Endothelial cell of umbilical vein (primary cell): ENCODE data around the gene SFMBT2. TPM values are rescaled to one million over a fixed set of nuclear protein-coding genes. Genes with fewer than 3 reads are reported as not detected.

ENCODE experiments used
- BruUV-seq: library from RNA; stranded (reverse); fragments of 400-500 nt; replicated peaks from 2 replicates; lab custom pipeline; 2021; lab: Mats Ljungman, UMichigan
- CTCF ChIA-PET: fragments of 300-600, 350-600 bp; sonication (Branson Sonifier 250); formaldehyde crosslinking; loops from one replicate; lab custom pipeline; 2021; ENCODE audit warnings: antibody characterized with exemption, inconsistent platforms; lab: Charles Lee
- POLR2A ChIA-PET: fragments of 300-600, 350-600 bp; sonication (Branson Sonifier 250); formaldehyde crosslinking; loops from one replicate; lab custom pipeline; 2021; ENCODE audit warnings: antibody characterized with exemption, inconsistent platforms; lab: Charles Lee
- DNase-seq: peaks from one replicate; pipeline ENCODE4 v3.0.0-alpha.2; 2011; ENCODE audit warnings: low read depth, low spot score
- FAIRE-seq: peaks from 2 replicates; lab custom pipeline; 2011; peaks lifted over from hg19 to GRCh38; lab: Jason Lieb, UNC
- H2AFZ ChIP-seq: 2 replicates; pipeline ENCODE4 v1.6.0; 2012; ENCODE audit warnings: low read depth, low read length, control low read depth, inconsistent platforms
- H3K27ac ChIP-seq: 2 replicates; pipeline ENCODE4 v1.5.1; 2011; ENCODE audit warnings: low read depth, mild to moderate bottlenecking, control low read depth, low read length, moderate library complexity; ENCODE audit not compliant: insufficient read depth
- H3K27me3 ChIP-seq, 2 experiments: 2 replicates each; pipeline versions ENCODE4 v1.6.0 to v1.6.1; 2011; ENCODE audit warnings: low read length in 2 of 2, mixed read lengths in 1 of 2; ENCODE audit not compliant: control insufficient read depth in 2 of 2, insufficient read depth in 2 of 2
- H3K36me3 ChIP-seq, 2 experiments: 2 replicates in 1 of 2; 3 replicates in 1 of 2; pipeline ENCODE4 v1.5.1; 2011; ENCODE audit warnings: low read length in 2 of 2, mild to moderate bottlenecking in 1 of 2, moderate library complexity in 1 of 2; ENCODE audit not compliant: control insufficient read depth in 2 of 2, insufficient read depth in 2 of 2; ENCODE audit errors: extremely low read depth in 1 of 2
- H3K4me1 ChIP-seq: 3 replicates; pipeline ENCODE4 v1.5.1; 2011; ENCODE audit warnings: mild to moderate bottlenecking, low read length; ENCODE audit not compliant: control insufficient read depth, insufficient read depth; ENCODE audit errors: extremely low read depth
- H3K4me2 ChIP-seq: 2 replicates; pipeline ENCODE4 v1.6.1; 2011; ENCODE audit warnings: low read length, control low read depth, mixed read lengths; ENCODE audit not compliant: insufficient read depth
- H3K4me3 ChIP-seq, 3 experiments: fragments of 200-600 bp in 1 of 3; sonication (generic), shearing (Covaris generic) in 1 of 3; replicated peaks in 1 of 3; 2 replicates each; pipeline ENCODE4 v1.5.1; 2011 to 2016; ENCODE audit warnings: control low read depth in 3 of 3, low read length in 3 of 3, mild to moderate bottlenecking in 2 of 3, inconsistent platforms in 1 of 3, low read depth in 1 of 3, moderate library complexity in 1 of 3; ENCODE audit not compliant: insufficient read depth in 1 of 3
- H3K79me2 ChIP-seq: 2 replicates; pipeline ENCODE4 v1.6.0; 2012; ENCODE audit warnings: low read length, inconsistent platforms; ENCODE audit not compliant: control insufficient read depth, insufficient read depth
- H3K9ac ChIP-seq: replicated peaks from 2 replicates; pipeline ENCODE3; 2011; ENCODE audit warnings: low read length, control low read depth; ENCODE audit not compliant: insufficient read depth; ENCODE audit errors: extremely low read depth
- H3K9me1 ChIP-seq: replicated peaks from 3 replicates; pipeline ENCODE4 v1.6.0; 2011; ENCODE audit warnings: mild to moderate bottlenecking, low read length; ENCODE audit not compliant: control insufficient read depth, insufficient read depth; ENCODE audit errors: extremely low read depth
- H3K9me3 ChIP-seq: replicated peaks from 2 replicates; pipeline ENCODE4 v1.5.1; 2012; ENCODE audit warnings: low read length, inconsistent platforms; ENCODE audit not compliant: control insufficient read depth, insufficient read depth
- H4K20me1 ChIP-seq: replicated peaks from 2 replicates; pipeline ENCODE3; 2011; ENCODE audit warnings: mild to moderate bottlenecking, low read length; ENCODE audit not compliant: control insufficient read depth, insufficient read depth; ENCODE audit errors: extremely low read depth
- CTCF ChIP-seq, 2 donors: IDR thresholded peaks; 1 replicate in 1 of 2; 2 replicates in 1 of 2; pipeline ENCODE4 v1.5.1; 2011; ENCODE audit warnings: low read length in 2 of 2, mild to moderate bottlenecking in 2 of 2, moderate library complexity in 2 of 2, control low read depth in 1 of 2, inconsistent platforms in 1 of 2, low read depth in 1 of 2; ENCODE audit not compliant: insufficient read depth in 1 of 2; ENCODE audit errors: extremely low read depth in 1 of 2
- EZH2 ChIP-seq: IDR thresholded peaks from 2 replicates; pipeline ENCODE4 v1.6.1; 2012; ENCODE audit warnings: borderline replicate concordance, low read depth, mild to moderate bottlenecking, moderate library complexity, low read length, inconsistent platforms; ENCODE audit not compliant: severe bottlenecking
- FOS ChIP-seq: IDR thresholded peaks from 2 replicates; pipeline ENCODE4 v1.6.1; 2011; ENCODE audit warnings: mild to moderate bottlenecking, low read length, moderate library complexity, borderline replicate concordance; ENCODE audit not compliant: insufficient read depth
- GATA2 ChIP-seq: IDR thresholded peaks from 2 replicates; pipeline ENCODE4 v1.7.0; 2011; ENCODE audit warnings: low read depth, mild to moderate bottlenecking, moderate library complexity, mixed read lengths, low read length; ENCODE audit not compliant: insufficient read length, insufficient read depth
- JUN ChIP-seq: IDR thresholded peaks from 2 replicates; pipeline ENCODE4 v1.6.1; 2011; ENCODE audit warnings: borderline replicate concordance, low read depth; ENCODE audit not compliant: insufficient read length, insufficient read depth
- MAX ChIP-seq: IDR thresholded peaks from 2 replicates; pipeline ENCODE4 v1.6.1; 2011; ENCODE audit not compliant: insufficient read depth, insufficient read length
- MYC ChIP-seq: IDR thresholded peaks from one replicate; pipeline ENCODE4 v1.6.1; 2011; ENCODE audit warnings: mild to moderate bottlenecking, low read depth, low read length
- POLR2A ChIP-seq: IDR thresholded peaks from 2 replicates; pipeline ENCODE4 v1.6.1; 2012; ENCODE audit warnings: low read depth, mild to moderate bottlenecking, control low read depth, low read length
- POLR2AphosphoS5 ChIP-seq: IDR thresholded peaks from 2 replicates; pipeline ENCODE4 v1.6.1; 2012; ENCODE audit warnings: low read depth, mild to moderate bottlenecking, control low read depth, low read length, moderate library complexity; ENCODE audit not compliant: insufficient read depth
- dilution Hi-C: fragments of 300-500 bp; cut with MboI; formaldehyde crosslinking; loops from one replicate; pipeline ENCODE4 v1.15.0; 2019; ENCODE audit warnings: low sequenced_read_pairs; ENCODE audit not compliant: extremely low pct_ligation_motif_present
- intact Hi-C: fragments of 100-400 bp; cut with micrococcal nuclease; formaldehyde crosslinking; loops from one replicate; pipeline ENCODE4 v1.10.0; 2022
- polyA plus RNA-seq, 4 experiments: library from polyadenylated mRNA; depleted of rRNA in 3 of 4; stranded (reverse) in 3 of 4; unstranded in 1 of 4; fragments of >200 nt; gene quantifications; 2 replicates each; pipeline versions ENCODE4 v1.2.1 to v1.2.3, GENCODE V29; 2011 to 2012; ENCODE audit warnings: missing spikeins in 1 of 4
- total RNA-seq: library from RNA; stranded (reverse); gene quantifications from 2 replicates; pipeline ENCODE4 v1.2.3, GENCODE V29; 2021

SFMBT2 gene
- total and polyA plus RNA-seq, 2 donors (not counting 3 experiments of a cell fraction or from before 2014, with no cell fraction given): 0.14 to 0.64 TPM

GRCh38 chr10:7233259-7233991 lies 177.4 kb downstream of the SFMBT2 start:
- TF ChIP-seq CTCF (IDR thresholded peaks at IDR 0.05; ENCODE audit: extremely low read depth in 1 of 2, insufficient read depth in 1 of 2, low read depth in 1 of 2, low read length in 2 of 2): no peak
- no peak for TF ChIP-seq EZH2
- no peak for TF ChIP-seq MAX
- TF ChIP-seq MYC: no peak
- TF ChIP-seq JUN: no peak
- TF ChIP-seq GATA2: no peak
- no peak for TF ChIP-seq POLR2AphosphoS5
- no peak for TF ChIP-seq POLR2A
- TF ChIP-seq FOS: no peak
- Histone ChIP-seq H3K9me3 (no peaks in the 10 kb centered on the region), H3K36me3 (no peaks in the 10 kb centered on the region), H2AFZ (no peak overlapping the region), H4K20me1 (no peaks in the 10 kb centered on the region), H3K4me1 (no peaks in the 10 kb centered on the region), H3K9ac (no peak overlapping the region), H3K4me3 (no peak overlapping the region), H3K79me2 (no peaks in the 10 kb centered on the region), H3K27me3 (no peaks in the 10 kb centered on the region), H3K9me1 (no peaks in the 10 kb centered on the region), H3K27ac (no peak overlapping the region), H3K4me2 (no peak overlapping the region)
- BruUV-seq: no TSS peak
- POLR2A ChIA-PET: no interaction called here
- CTCF ChIA-PET: no interaction called here
- DNase-seq (no peak), FAIRE-seq (no peak)
- dilution Hi-C loops (no loop called here), intact Hi-C loops (no loop called here)
